ENCODE data around the gene FURIN. TPM values are rescaled to one million over a fixed set of nuclear protein-coding genes. Genes with fewer than 3 reads are reported as not detected.
"Not testable (repeated sequence)": the region's sequence is repeated elsewhere in the genome, so short reads cannot be mapped to it uniquely, and the experiment has no call there.

Gene FURIN
- polyA plus RNA-seq, 3 donors, result 6.5 to 47.3 (median 14.3) TPM

- H3K4me3 ChIP-seq (replicated peaks in 1 of 3; ENCODE audit: low read depth in 2 of 3, low read length in 3 of 3), result no peak overlapping the region
- Mint-ChIP-seq H3K4me1 (peaks cover 17% of the 10 kb centered on the region), H3K27me3 (ENCODE audit: low read depth in 3 of 3) (no peaks in the 10 kb centered on the region), H3K36me3 (peaks cover 31 to 33% of the 10 kb centered on the region in 2 donors), H3K9me3 (no peaks in the 10 kb centered on the region), H3K27ac (peak overlapping the region in 1 of 7 donors; percentile 15), H3K4me3 (no peak overlapping the region)
- H3K9me3 ChIP-seq (replicated peaks in 1 of 2; ENCODE audit: control insufficient read depth in 1 of 2, insufficient read depth in 1 of 2, low read length in 2 of 2), result no peaks in the 10 kb centered on the region
- peaks cover 16% of the 10 kb centered on the region for H3K79me2 ChIP-seq (ENCODE audit: insufficient read depth, low read length)
- H3K27ac ChIP-seq (ENCODE audit: low read depth in 1 of 2, low read length in 2 of 2), result no peak overlapping the region
- peaks cover 4% of the 10 kb centered on the region for H4K20me1 ChIP-seq (ENCODE audit: insufficient read depth, low read length)
- no peak for TF ChIP-seq CTCF (IDR thresholded peaks at IDR 0.05)
- H3K4me1 ChIP-seq (ENCODE audit: control insufficient read depth in 1 of 2, insufficient read depth in 2 of 2, low read length in 2 of 2), result peaks cover 17 to 19% of the 10 kb centered on the region in 2 donors
- DNase-seq, result no peak
- no peak overlapping the region for H3K9ac ChIP-seq (ENCODE audit: insufficient read depth, low read length, poor library complexity, severe bottlenecking)
- no peak overlapping the region for H2AFZ ChIP-seq (ENCODE audit: insufficient read depth, low read depth, low read length, poor library complexity, severe bottlenecking)
- no peak overlapping the region for H3K4me2 ChIP-seq (replicated peaks; ENCODE audit: extremely low read depth, low read length, poor library complexity, severe bottlenecking)
- 100% methylated on average over 1 of the region's 5 CpGs for WGBS (ENCODE audit: insufficient coverage)
- intact Hi-C loops (cut with micrococcal nuclease), result no loop called here
- no peaks in the 10 kb centered on the region for H3K27me3 ChIP-seq (ENCODE audit: control insufficient read depth in 2 of 2, insufficient read depth in 2 of 2, low read length in 2 of 2)
- H3K36me3 ChIP-seq (replicated peaks in 1 of 2; ENCODE audit: control insufficient read depth in 1 of 2, insufficient read depth in 2 of 2, low read length in 2 of 2), result peaks cover 31 to 44% of the 10 kb centered on the region in 2 donors
Observed at GRCh38 chr15:90924375-90924774, 56.0 kb downstream of the FURIN start.

GRCh38 chr15:90926766-90927165 lies 58.4 kb downstream of the FURIN start:
- H3K27ac ChIP-seq (ENCODE audit: low read depth in 1 of 2, low read length in 2 of 2); H3K4me3 Mint-ChIP-seq; H3K9me3 Mint-ChIP-seq; H3K4me3 ChIP-seq (replicated peaks in 1 of 3; ENCODE audit: low read depth in 2 of 3, low read length in 3 of 3); H3K4me2 ChIP-seq (replicated peaks; ENCODE audit: extremely low read depth, low read length, poor library complexity, severe bottlenecking); H3K9ac ChIP-seq (ENCODE audit: insufficient read depth, low read length, poor library complexity, severe bottlenecking); DNase-seq; H3K9me3 ChIP-seq (replicated peaks in 1 of 2; ENCODE audit: control insufficient read depth in 1 of 2, insufficient read depth in 1 of 2, low read length in 2 of 2); H2AFZ ChIP-seq (ENCODE audit: insufficient read depth, low read depth, low read length, poor library complexity, severe bottlenecking); H3K36me3 Mint-ChIP-seq; H3K27me3 ChIP-seq (ENCODE audit: control insufficient read depth in 2 of 2, insufficient read depth in 2 of 2, low read length in 2 of 2); H3K27me3 Mint-ChIP-seq (ENCODE audit: low read depth in 3 of 3); intact Hi-C loops (cut with micrococcal nuclease); H4K20me1 ChIP-seq (ENCODE audit: insufficient read depth, low read length): not testable (repeated sequence)
- 89% methylated on average over 5 of the region's 10 CpGs for WGBS (ENCODE audit: insufficient coverage)
- Histone ChIP-seq H3K36me3 (replicated peaks in 1 of 2; ENCODE audit: control insufficient read depth in 1 of 2, insufficient read depth in 2 of 2, low read length in 2 of 2) (peaks cover 8 to 20% of the 10 kb centered on the region in 2 donors), H3K79me2 (ENCODE audit: insufficient read depth, low read length) (peaks cover 20% of the 10 kb centered on the region), H3K4me1 (ENCODE audit: control insufficient read depth in 1 of 2, insufficient read depth in 2 of 2, low read length in 2 of 2) (peaks cover 33 to 43% of the 10 kb centered on the region in 2 donors)
- peaks cover 27% of the 10 kb centered on the region for H3K4me1 Mint-ChIP-seq
- peak overlapping the region in 2 of 7 donors; percentile 21 to 72 for H3K27ac Mint-ChIP-seq

- peak overlapping the region; percentile 98 for H3K4me2 ChIP-seq (replicated peaks; ENCODE audit: extremely low read depth, low read length, poor library complexity, severe bottlenecking)
- WGBS (ENCODE audit: insufficient coverage), result 0% methylated on average over 1 of the region's 7 CpGs
- H3K4me1 Mint-ChIP-seq, result peaks cover 30% of the 10 kb centered on the region
- peaks cover 41 to 54% of the 10 kb centered on the region in 2 donors for H3K4me1 ChIP-seq (ENCODE audit: control insufficient read depth in 1 of 2, insufficient read depth in 2 of 2, low read length in 2 of 2)
- H3K9me3 ChIP-seq (replicated peaks in 1 of 2; ENCODE audit: control insufficient read depth in 1 of 2, insufficient read depth in 1 of 2, low read length in 2 of 2); H3K36me3 Mint-ChIP-seq; H3K27me3 ChIP-seq (ENCODE audit: control insufficient read depth in 2 of 2, insufficient read depth in 2 of 2, low read length in 2 of 2); H4K20me1 ChIP-seq (ENCODE audit: insufficient read depth, low read length); H3K27me3 Mint-ChIP-seq (ENCODE audit: low read depth in 3 of 3); H3K9me3 Mint-ChIP-seq; H3K9ac ChIP-seq (ENCODE audit: insufficient read depth, low read length, poor library complexity, severe bottlenecking): not testable (repeated sequence)
- peak overlapping the region; percentile 68 to 96 for H3K27ac ChIP-seq (ENCODE audit: low read depth in 1 of 2, low read length in 2 of 2)
- H2AFZ ChIP-seq (ENCODE audit: insufficient read depth, low read depth, low read length, poor library complexity, severe bottlenecking), result peak overlapping the region; percentile 19
- H3K4me3 ChIP-seq (replicated peaks in 1 of 3; ENCODE audit: low read depth in 2 of 3, low read length in 3 of 3), result peak overlapping the region in 1 of 3 experiments; percentile 81
- peak; percentile 46 to 68 (median 61) for DNase-seq
- intact Hi-C loops (cut with micrococcal nuclease), result loop anchor here in 1 of 2 donors (2.0 kb wide), 1 partner anchor 13 kb away; no protein-coding TSS in a partner anchor
- H3K79me2 ChIP-seq (ENCODE audit: insufficient read depth, low read length), result peaks cover 20% of the 10 kb centered on the region
- peak overlapping the region in 1 of 2 donors; percentile 31 for H3K4me3 Mint-ChIP-seq
- H3K27ac Mint-ChIP-seq, result peak overlapping the region; percentile 78 to 97 (median 91)
- H3K36me3 ChIP-seq (replicated peaks in 1 of 2; ENCODE audit: control insufficient read depth in 1 of 2, insufficient read depth in 2 of 2, low read length in 2 of 2), result peaks cover under 1 to 11% of the 10 kb centered on the region in 2 donors
Observed at GRCh38 chr15:90928106-90928505, 59.7 kb downstream of the FURIN start.
